ENCODE measurements around the gene SRRM2. TPM values are rescaled to one million over a fixed set of nuclear protein-coding genes. Genes with fewer than 3 reads are reported as not detected.
A peak's percentile ranks its signal among the peaks of the same experiment; 100 is the strongest.

SRRM2 gene
- polyA plus RNA-seq, 2 donors, result 317 to 886 TPM

- no peaks in the 10 kb centered on the region for H3K4me1 ChIP-seq (ENCODE audit: control insufficient read depth in 2 of 2, insufficient read depth in 2 of 2, low read length in 1 of 2)
- H3K27ac ChIP-seq (ENCODE audit: low read depth in 2 of 2, low read length in 1 of 2), result no peak overlapping the region
- no peaks in the 10 kb centered on the region for H3K27me3 ChIP-seq (ENCODE audit: control insufficient read depth in 1 of 2, insufficient read depth in 2 of 2, low read length in 2 of 2)
- WGBS, 2 donors, result 70 to 74% methylated on average over 66 to 68 of the region's 68 CpGs
- H3K9me3 ChIP-seq (ENCODE audit: control insufficient read depth in 2 of 2, insufficient read depth in 1 of 2, low read depth in 1 of 2, low read length in 1 of 2), result no peaks in the 10 kb centered on the region
- H3K4me3 ChIP-seq (ENCODE audit: low read depth in 1 of 2, low read length in 2 of 2), result peak overlapping the region in 1 of 2 donors; percentile 14
- no peaks in the 10 kb centered on the region for H3K36me3 ChIP-seq (ENCODE audit: control insufficient read depth in 2 of 2, insufficient read depth in 2 of 2, low read length in 1 of 2)
These were observed 65.2 kb downstream of the SRRM2 start for GRCh38 chr16:2817340-2818271.

GRCh38 chr16:2818272-2818876 is 65.9 kb downstream of the SRRM2 start:
- 76 to 78% methylated on average over 10 of the region's 10 CpGs for WGBS, 2 donors

GRCh38 chr16:2819179-2819938 is 66.9 kb downstream of the SRRM2 start:
- Histone ChIP-seq H3K4me1 (ENCODE audit: control insufficient read depth in 2 of 2, insufficient read depth in 2 of 2, low read length in 1 of 2) (no peaks in the 10 kb centered on the region), H3K27ac (ENCODE audit: low read depth in 2 of 2, low read length in 1 of 2) (no peak overlapping the region), H3K9me3 (ENCODE audit: control insufficient read depth in 2 of 2, insufficient read depth in 1 of 2, low read depth in 1 of 2, low read length in 1 of 2) (no peaks in the 10 kb centered on the region), H3K36me3 (ENCODE audit: control insufficient read depth in 2 of 2, insufficient read depth in 2 of 2, low read length in 1 of 2) (no peaks in the 10 kb centered on the region), H3K4me3 (ENCODE audit: low read depth in 1 of 2, low read length in 2 of 2) (no peak overlapping the region), H3K27me3 (ENCODE audit: control insufficient read depth in 1 of 2, insufficient read depth in 2 of 2, low read length in 2 of 2) (no peaks in the 10 kb centered on the region)
- 83 to 86% methylated on average over 18 of the region's 18 CpGs for WGBS, 2 donors

More at GRCh38 chr16:2818272-2818876, 65.9 kb downstream of the SRRM2 start:
- H3K27me3 ChIP-seq (ENCODE audit: control insufficient read depth in 1 of 2, insufficient read depth in 2 of 2, low read length in 2 of 2), result no peaks in the 10 kb centered on the region
- H3K4me3 ChIP-seq (ENCODE audit: low read depth in 1 of 2, low read length in 2 of 2), result no peak overlapping the region
- no peak overlapping the region for H3K27ac ChIP-seq (ENCODE audit: low read depth in 2 of 2, low read length in 1 of 2)
- H3K4me1 ChIP-seq (ENCODE audit: control insufficient read depth in 2 of 2, insufficient read depth in 2 of 2, low read length in 1 of 2), result no peaks in the 10 kb centered on the region
- no peaks in the 10 kb centered on the region for H3K36me3 ChIP-seq (ENCODE audit: control insufficient read depth in 2 of 2, insufficient read depth in 2 of 2, low read length in 1 of 2)
- no peaks in the 10 kb centered on the region for H3K9me3 ChIP-seq (ENCODE audit: control insufficient read depth in 2 of 2, insufficient read depth in 1 of 2, low read depth in 1 of 2, low read length in 1 of 2)

GRCh38 chr16:2819939-2820835 is 67.7 kb downstream of the SRRM2 start:
- H3K27me3 ChIP-seq (ENCODE audit: control insufficient read depth in 1 of 2, insufficient read depth in 2 of 2, low read length in 2 of 2), result no peaks in the 10 kb centered on the region
- H3K4me3 ChIP-seq (ENCODE audit: low read depth in 1 of 2, low read length in 2 of 2), result no peak overlapping the region
- H3K36me3 ChIP-seq (ENCODE audit: control insufficient read depth in 2 of 2, insufficient read depth in 2 of 2, low read length in 1 of 2), result no peaks in the 10 kb centered on the region
- 68 to 72% methylated on average over 17 of the region's 17 CpGs for WGBS, 2 donors
- H3K4me1 ChIP-seq (ENCODE audit: control insufficient read depth in 2 of 2, insufficient read depth in 2 of 2, low read length in 1 of 2), result no peaks in the 10 kb centered on the region
- H3K27ac ChIP-seq (ENCODE audit: low read depth in 2 of 2, low read length in 1 of 2), result no peak overlapping the region
- no peaks in the 10 kb centered on the region for H3K9me3 ChIP-seq (ENCODE audit: control insufficient read depth in 2 of 2, insufficient read depth in 1 of 2, low read depth in 1 of 2, low read length in 1 of 2)

Other genes with a start within 250 kb of the SRRM2 start
- gene ATP6V0C, start 238.7 kb upstream of the SRRM2 start, polyA plus RNA-seq, result 100 to 1,000 TPM; 196 to 214 TPM
- 10 to 100 TPM; 18.8 to 24.1 TPM for gene AMDHD2, start 232.3 kb upstream of the SRRM2 start, polyA plus RNA-seq
- gene CEMP1, start 221.2 kb upstream of the SRRM2 start, polyA plus RNA-seq, result under 1 TPM; 0.18 to 0.55 TPM
- 10 to 100 TPM; 11.8 to 12.8 TPM for gene PDPK1, start 214.6 kb upstream of the SRRM2 start, polyA plus RNA-seq
- gene KCTD5, start 70.1 kb upstream of the SRRM2 start, polyA plus RNA-seq, result 10 to 100 TPM; 23.1 to 25.4 TPM
- 100 to 1,000 TPM; 500 to 620 TPM for gene PRSS27, start 32.4 kb upstream of the SRRM2 start, polyA plus RNA-seq
- gene ELOB, start 24.6 kb downstream of the SRRM2 start, polyA plus RNA-seq, result 100 to 1,000 TPM; 361 to 887 TPM
- not detected for gene PRSS33, start 34.9 kb downstream of the SRRM2 start, polyA plus RNA-seq
- not detected for gene PRSS41, start 45.8 kb downstream of the SRRM2 start, polyA plus RNA-seq
- gene PRSS21, start 64.6 kb downstream of the SRRM2 start, polyA plus RNA-seq, result 1 to 10 TPM in 1 of 2 donors, under 1 TPM in 1; 0.86 to 1.8 TPM
- 1 to 10 TPM in 1 of 2 donors, under 1 TPM in 1; 0.77 to 1.1 TPM for gene ZG16B, start 77.7 kb downstream of the SRRM2 start, polyA plus RNA-seq
- gene PRSS22, start 105.5 kb downstream of the SRRM2 start, polyA plus RNA-seq, result 100 to 1,000 TPM; 109 to 281 TPM
- gene FLYWCH2, start 130.6 kb downstream of the SRRM2 start, polyA plus RNA-seq, result 10 to 100 TPM; 23.9 to 30.9 TPM
- gene FLYWCH1, start 159.3 kb downstream of the SRRM2 start, polyA plus RNA-seq, result 10 to 100 TPM; 12.9 to 20.2 TPM
- 1 to 10 TPM; 1.6 to 1.8 TPM for gene KREMEN2, start 211.6 kb downstream of the SRRM2 start, polyA plus RNA-seq
- gene PAQR4, start 216.7 kb downstream of the SRRM2 start, polyA plus RNA-seq, result 10 to 100 TPM in 1 of 2 donors, 1 to 10 TPM in 1; 9.6 to 18.8 TPM
- gene PKMYT1, start 227.8 kb downstream of the SRRM2 start, polyA plus RNA-seq, result 10 to 100 TPM; 20.7 to 22.3 TPM

All from esophagus (tissue), 2 donors.